WTC11 (cell line): ENCODE measurements around the gene UBB. TPM values are rescaled to one million over a fixed set of nuclear protein-coding genes. Genes with fewer than 3 reads are reported as not detected.
"Not testable (repeated sequence)": the region's sequence is repeated elsewhere in the genome, so short reads cannot be mapped to it uniquely, and the experiment has no call there.

Experiments used
- ATAC-seq: fragments of 200-7000 bp; cut with Tn5 transposase; 2 replicates; pipeline ENCODE4 v1.10.0; 2021; ENCODE audit warnings: mild to moderate bottlenecking, moderate library complexity
- CTCF ChIA-PET: fragments of 300-600 bp; sonication (Branson Sonifier 250); formaldehyde crosslinking; loops from one replicate; lab custom pipeline; 2021; ENCODE audit warnings: antibody characterized with exemption; lab: Charles Lee
- POLR2A ChIA-PET: fragments of 350-600 bp; sonication (Branson Sonifier 250); formaldehyde crosslinking; loops from one replicate; lab custom pipeline; 2021; ENCODE audit warnings: antibody characterized with exemption; lab: Charles Lee
- DNase-seq: peaks from one replicate; pipeline ENCODE4 v3.0.0; 2021; ENCODE audit warnings: low spot score
- H3K27ac Mint-ChIP-seq: 2 replicates; pipeline ENCODE4 v1.8.0; 2021; ENCODE audit warnings: mixed read lengths
- H3K27me3 Mint-ChIP-seq: 2 replicates; pipeline ENCODE4 v1.8.0; 2021; ENCODE audit warnings: low read depth, mild to moderate bottlenecking, moderate library complexity, mixed read lengths
- H3K36me3 Mint-ChIP-seq: 2 replicates; pipeline ENCODE4 v1.8.0; 2021; ENCODE audit warnings: mixed read lengths
- H3K4me1 Mint-ChIP-seq: 2 replicates; pipeline ENCODE4 v1.8.0; 2022; ENCODE audit warnings: mixed read lengths
- H3K4me3 Mint-ChIP-seq: 2 replicates; pipeline ENCODE4 v1.8.0; 2021; ENCODE audit warnings: mild to moderate bottlenecking, moderate library complexity, mixed read lengths
- H3K9me3 Mint-ChIP-seq: 2 replicates; pipeline ENCODE4 v1.8.0; 2021; ENCODE audit warnings: mixed read lengths
- AFF4 ChIP-seq: sonication (generic); formaldehyde crosslinking; IDR thresholded peaks from 2 replicates; pipeline ENCODE4 v1.8.1; 2023; ENCODE audit warnings: mild to moderate bottlenecking, missing genetic modification reagents, borderline replicate concordance
- ATF1 ChIP-seq: sonication (generic); formaldehyde crosslinking; IDR thresholded peaks from 2 replicates; pipeline ENCODE4 v1.8.1; 2023; ENCODE audit warnings: mild to moderate bottlenecking, moderate library complexity, missing genetic modification reagents
- ATF3 ChIP-seq: sonication (generic); formaldehyde crosslinking; conservative IDR thresholded peaks from 2 replicates; pipeline ENCODE4 v1.8.1; 2022; ENCODE audit warnings: mild to moderate bottlenecking, missing genetic modification reagents
- FOXK1 ChIP-seq: sonication (generic); formaldehyde crosslinking; IDR thresholded peaks from 2 replicates; pipeline ENCODE4 v1.8.0; 2022; ENCODE audit warnings: mild to moderate bottlenecking, moderate library complexity, missing genetic modification reagents
- GTF2I ChIP-seq: fragments of 250-450 bp; sonication (Bioruptor Pico); conservative IDR thresholded peaks from 2 replicates; pipeline ENCODE4 v1.4.0; 2021; ENCODE audit warnings: mild to moderate bottlenecking
- KAT7 ChIP-seq: sonication (generic); formaldehyde crosslinking; IDR thresholded peaks from 2 replicates; pipeline ENCODE4 v1.8.1; 2023; ENCODE audit warnings: missing genetic modification reagents, mild to moderate bottlenecking, borderline replicate concordance
- MXD4 ChIP-seq: fragments of 250-450 bp; sonication (Bioruptor Pico); IDR thresholded peaks from 2 replicates; pipeline ENCODE4 v1.8.0; 2021; ENCODE audit warnings: mild to moderate bottlenecking, moderate library complexity, borderline replicate concordance
- NR2C2 ChIP-seq: sonication (generic); formaldehyde crosslinking; IDR thresholded peaks from 2 replicates; pipeline ENCODE4 v1.8.0; 2022; ENCODE audit warnings: mild to moderate bottlenecking, missing genetic modification reagents
- PREB ChIP-seq: sonication (generic); formaldehyde crosslinking; IDR thresholded peaks from 2 replicates; pipeline ENCODE4 v1.8.1; 2022; ENCODE audit warnings: mild to moderate bottlenecking, missing genetic modification reagents, moderate library complexity, borderline replicate concordance
- RELA ChIP-seq: sonication (generic); formaldehyde crosslinking; IDR thresholded peaks from 2 replicates; pipeline ENCODE4 v1.8.1; 2022; ENCODE audit warnings: missing genetic modification reagents, mild to moderate bottlenecking, borderline replicate concordance
- RORB ChIP-seq: fragments of 250-450 bp; sonication (Bioruptor Pico); IDR thresholded peaks from 2 replicates; pipeline ENCODE4 v1.9.0; 2021; ENCODE audit warnings: mild to moderate bottlenecking
- USF2 ChIP-seq: sonication (generic); formaldehyde crosslinking; IDR thresholded peaks from 2 replicates; pipeline ENCODE4 v1.8.1; 2023; ENCODE audit warnings: mild to moderate bottlenecking, missing genetic modification reagents, moderate library complexity
- total RNA-seq: library from RNA; stranded (reverse); gene quantifications from 3 replicates; pipeline ENCODE4 v1.2.3, GENCODE V29; 2021
- TF ChIP-seq, protein P1 (sequence below): sonication (generic); formaldehyde crosslinking; IDR thresholded peaks from 2 replicates; pipeline ENCODE4 v1.8.0; 2022; ENCODE audit warnings: mild to moderate bottlenecking, missing genetic modification reagents

The UBB gene
- total RNA-seq, 1 experiment from 2014 or later = 1,216 TPM

DNA sequence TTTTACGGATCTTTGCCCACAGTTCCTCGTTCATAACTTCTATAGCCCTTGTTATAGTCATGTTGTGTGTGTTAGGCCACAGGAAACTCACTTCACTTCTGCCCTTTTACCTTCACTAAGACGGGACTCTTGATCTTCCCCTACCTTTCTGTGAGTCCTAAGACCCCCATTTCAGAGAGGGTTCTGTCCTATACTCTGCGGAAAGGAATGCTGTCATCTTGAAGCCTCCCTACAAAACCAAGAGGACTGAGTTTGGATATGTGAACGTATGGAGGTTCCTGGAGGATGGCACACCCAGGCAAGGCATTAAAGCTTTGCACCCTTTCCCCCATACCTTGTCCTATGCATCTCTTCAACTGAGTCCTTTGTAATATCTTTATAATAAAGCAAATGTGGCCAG, 3.7 kb downstream of the UBB start (continued):
- TF ChIP-seq NR2C2 (no peak), AFF4 (CRISPR knock-in tag) (no peak), KAT7 (CRISPR knock-in tag) (no peak)
- TF ChIP-seq, protein P1, sequence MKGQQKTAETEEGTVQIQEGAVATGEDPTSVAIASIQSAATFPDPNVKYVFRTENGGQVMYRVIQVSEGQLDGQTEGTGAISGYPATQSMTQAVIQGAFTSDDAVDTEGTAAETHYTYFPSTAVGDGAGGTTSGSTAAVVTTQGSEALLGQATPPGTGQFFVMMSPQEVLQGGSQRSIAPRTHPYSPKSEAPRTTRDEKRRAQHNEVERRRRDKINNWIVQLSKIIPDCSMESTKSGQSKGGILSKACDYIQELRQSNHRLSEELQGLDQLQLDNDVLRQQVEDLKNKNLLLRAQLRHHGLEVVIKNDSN (CRISPR knock-in tag) = no peak
- TF ChIP-seq, all 79 proteins: peak for 0

GRCh38 chr17:16386126-16386507, 5.2 kb downstream of the UBB start:
- ChIA-PET POLR2A (interaction anchor here (0.7 kb wide), 1 partner anchor 67 kb away, joined by 3 read pairs; no protein-coding TSS in a partner anchor), CTCF (interaction anchor here (0.7 to 2.1 kb wide), 3 partner anchors 22 to 95 kb away, joined by 3 to 25 read pairs (median 5); no protein-coding TSS in a partner anchor)
- H3K36me3 Mint-ChIP-seq = peaks cover 28% of the 10 kb centered on the region
- H3K27me3 Mint-ChIP-seq, DNase-seq, ATAC-seq, H3K9me3 Mint-ChIP-seq: not testable (repeated sequence)
- H3K27ac Mint-ChIP-seq = peak overlapping the region; percentile 100
- H3K4me1 Mint-ChIP-seq = peaks cover 30% of the 10 kb centered on the region
- peak overlapping the region; percentile 90 for H3K4me3 Mint-ChIP-seq

- no peak for DNase-seq
- H3K9me3 Mint-ChIP-seq = no peaks in the 10 kb centered on the region
- POLR2A ChIA-PET = no interaction called here
- no peak for ATAC-seq
- no peaks in the 10 kb centered on the region; the same call in 1 of the 2 replicates for H3K36me3 Mint-ChIP-seq
- CTCF ChIA-PET = interaction anchor here (0.5 to 1.0 kb wide), 2 partner anchors 24 to 50 kb away, joined by 3 to 4 read pairs; partner anchors contain the start of gene TRPV2
- no peak overlapping the region for H3K27ac Mint-ChIP-seq
- H3K27me3 Mint-ChIP-seq = no peaks in the 10 kb centered on the region; the same call in none of the 2 replicates
- TF ChIP-seq RORB (CRISPR knock-in tag) = no peak
- no peak for TF ChIP-seq RELA (CRISPR knock-in tag)
- no peak for TF ChIP-seq ATF3 (CRISPR knock-in tag)
- no peak for TF ChIP-seq MXD4
- TF ChIP-seq PREB (CRISPR knock-in tag) = no peak
- TF ChIP-seq GTF2I = no peak
- no peak for TF ChIP-seq ATF1 (CRISPR knock-in tag)
- TF ChIP-seq FOXK1 (CRISPR knock-in tag) = no peak
- TF ChIP-seq USF2 (CRISPR knock-in tag) = no peak
- peaks cover 7% of the 10 kb centered on the region for H3K4me1 Mint-ChIP-seq
- H3K4me3 Mint-ChIP-seq = no peak overlapping the region
These were observed 10.6 kb downstream of the UBB start for GRCh38 chr17:16391451-16391850.

DNA sequence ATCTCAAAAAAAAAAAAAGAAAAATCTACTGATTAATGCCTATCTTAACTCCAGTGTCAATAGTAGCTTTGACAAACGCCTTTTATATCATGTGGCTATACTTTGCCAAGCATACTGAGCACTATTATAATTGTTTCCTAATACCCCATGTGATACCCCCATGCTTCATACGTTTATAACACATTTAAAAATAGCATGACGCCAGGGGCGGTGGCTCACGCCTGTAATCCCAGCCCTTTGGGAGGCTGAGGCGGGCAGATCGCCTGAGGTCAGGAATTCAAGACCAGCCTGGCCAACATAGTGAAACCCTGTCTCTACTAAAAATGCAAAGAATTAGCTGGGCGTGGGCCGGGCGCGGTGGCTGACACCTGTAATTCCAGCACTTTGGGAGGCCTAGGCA, 11.6 kb downstream of the UBB start:
- H3K36me3 Mint-ChIP-seq, H3K27ac Mint-ChIP-seq, POLR2A ChIA-PET, ATAC-seq, DNase-seq, H3K9me3 Mint-ChIP-seq, H3K27me3 Mint-ChIP-seq, H3K4me3 Mint-ChIP-seq: not testable (repeated sequence)
- H3K4me1 Mint-ChIP-seq = peaks cover 12% of the 10 kb centered on the region
- CTCF ChIA-PET = interaction anchor here (2.9 kb wide), 1 partner anchor 29 kb away, joined by 7 read pairs; no protein-coding TSS in a partner anchor
